Measurements from ENCODE around the gene PTPRG.
A peak's percentile ranks its signal among the peaks of the same experiment; 100 is the strongest.

Gene PTPRG

GRCh38 chr3:61933798-61934504 lies 372.6 kb downstream of the PTPRG start:
- no peak for DNase-seq

GRCh38 chr3:61934505-61934871 lies 373.1 kb downstream of the PTPRG start:
- no peak for DNase-seq

GRCh38 chr3:61935814-61936213 lies 374.4 kb downstream of the PTPRG start:
- DNase-seq, result no peak

GRCh38 chr3:61936344-61936937 lies 375.1 kb downstream of the PTPRG start:
- DNase-seq, result no peak

- no peak for DNase-seq
Measured at GRCh38 chr3:61937477-61937876, 376.1 kb downstream of the PTPRG start.

- no peak for DNase-seq
Measured at GRCh38 chr3:61938878-61939549, 377.6 kb downstream of the PTPRG start.

GRCh38 chr3:61940236-61940635 lies 378.9 kb downstream of the PTPRG start:
- DNase-seq, result no peak

GRCh38 chr3:61943975-61944374 lies 382.6 kb downstream of the PTPRG start:
- DNase-seq, result no peak

GRCh38 chr3:61944726-61945125 lies 383.4 kb downstream of the PTPRG start:
- DNase-seq, result no peak

GRCh38 chr3:61945657-61946056 lies 384.3 kb downstream of the PTPRG start:
- no peak for DNase-seq

- DNase-seq, result peak in 1 of 14 donors; percentile 25
Measured at GRCh38 chr3:61946570-61947324, 385.4 kb downstream of the PTPRG start.

- DNase-seq, result peak in 4 of 14 donors; percentile 8 to 24 (median 14)
Measured at GRCh38 chr3:61947456-61947855, 386.1 kb downstream of the PTPRG start.

- DNase-seq, result no peak
Measured at GRCh38 chr3:61948699-61949305, 387.4 kb downstream of the PTPRG start.

GRCh38 chr3:61954097-61954540 lies 392.7 kb downstream of the PTPRG start:
- no peak for DNase-seq

GRCh38 chr3:61955483-61955882 lies 394.1 kb downstream of the PTPRG start:
- DNase-seq, result no peak

- no peak for DNase-seq
Measured at GRCh38 chr3:61956236-61956635, 394.9 kb downstream of the PTPRG start.

GRCh38 chr3:61957259-61957658 lies 395.9 kb downstream of the PTPRG start:
- no peak for DNase-seq

- DNase-seq, result no peak
Measured at GRCh38 chr3:61960976-61961375, 399.6 kb downstream of the PTPRG start.

- DNase-seq, result no peak
Measured at GRCh38 chr3:61961900-61962299, 400.5 kb downstream of the PTPRG start.

- DNase-seq, result no peak
Measured at GRCh38 chr3:61964566-61964965, 403.2 kb downstream of the PTPRG start.

GRCh38 chr3:61965770-61966131 lies 404.4 kb downstream of the PTPRG start:
- no peak for DNase-seq

- no peak for DNase-seq
Measured at GRCh38 chr3:61966200-61966599, 404.8 kb downstream of the PTPRG start.

GRCh38 chr3:61967019-61967418 lies 405.6 kb downstream of the PTPRG start:
- no peak for DNase-seq
